GM18909 (cell line): ENCODE results near the gene CD55.

Experiments used
- ATAC-seq: cut with Tn5 transposase; IDR thresholded peaks from one replicate; pipeline ENCODE4 v1.9.1; 2021; ENCODE audit warnings: mild to moderate bottlenecking; ENCODE audit not compliant: unreplicated experiment, poor library complexity

Gene CD55

GRCh38 chr1:207407655-207408260, 86.3 kb downstream of the CD55 start:
- ATAC-seq = no peak
